Adrenal gland (tissue), 12 donors: ENCODE measurements around the gene MBOAT7. TPM values are rescaled to one million over a fixed set of nuclear protein-coding genes. Genes with fewer than 3 reads are reported as not detected.

Source experiments
- DNase-seq, 7 donors: peaks; one replicate each; pipeline ENCODE4 v3.0.0-alpha.2; 2019 to 2020
- H3K27ac ChIP-seq, 5 donors: fragments of 200-600 bp; sonication (generic) in 4 of 5; 1 replicate in 3 of 5; 2 replicates in 2 of 5; pipeline versions ENCODE4 v1.5.1 to v1.8.0; 2016 to 2020; ENCODE audit warnings: mild to moderate bottlenecking in 1 of 5
- H3K27me3 ChIP-seq: fragments of 200-600 bp; 2 replicates; pipeline ENCODE4 v1.8.0; 2021
- H3K36me3 ChIP-seq, 2 donors: fragments of 200-600 bp; replicated peaks in 1 of 2; 1 replicate in 1 of 2; 2 replicates in 1 of 2; pipeline versions ENCODE4 v1.5.1 to v1.8.0; 2018 to 2022
- H3K4me1 ChIP-seq, 2 donors: fragments of 200-600 bp; replicated peaks in 1 of 2; 1 replicate in 1 of 2; 2 replicates in 1 of 2; pipeline versions ENCODE4 v1.5.1 to v1.8.0; 2018 to 2021
- H3K4me3 ChIP-seq, 4 donors: fragments of 200-600 bp; sonication (generic) in 3 of 4; one replicate each; pipeline ENCODE4 v1.5.1; 2016 to 2018
- H3K9me3 ChIP-seq, 3 donors: fragments of 200-600 bp; sonication (generic) in 1 of 3; replicated peaks in 1 of 3; 1 replicate in 2 of 3; 2 replicates in 1 of 3; pipeline versions ENCODE4 v1.5.1 to v1.8.0; 2016 to 2021
- POLR2A ChIP-seq, 2 donors: fragments of 450-650 bp; IDR thresholded peaks; one replicate each; pipeline ENCODE4 v1.6.1; 2017; ENCODE audit warnings: antibody characterized with exemption in 2 of 2, mild to moderate bottlenecking in 2 of 2, moderate library complexity in 1 of 2
- WGBS, 4 donors: extraction: QIAGEN DNeasy Blood & Tissue Kit in 2 of 4; methylation state at CpG; one replicate each; pipeline versions ENCODE4 v1.1.5 to v1.1.7; 2013 to 2017; 5-methylcytosine and 5-hydroxymethylcytosine counted together
- intact Hi-C, 2 donors: fragments of 100-400 bp; cut with DNase I; formaldehyde crosslinking; loops; one replicate each; pipeline versions ENCODE4 v1.14.1 to v1.15.0; 2022 to 2023
- polyA plus RNA-seq, 3 donors: library from polyadenylated mRNA; stranded (reverse); fragments of 200-250 nt in 2 of 3; fragments of 350-450 nt in 1 of 3; fragmentation: Illumina TruSeq in 1 of 3; extraction: RNeasy Lipid Tissue Mini Kit (QIAGEN cat#74804) in 1 of 3; gene quantifications; one replicate each; pipeline ENCODE4 v1.2.3, GENCODE V29; 2013 to 2014
- total RNA-seq, 9 donors: library from RNA; depleted of rRNA in 4 of 9; stranded (reverse); fragments of >200 nt in 4 of 9; fragments of 120-200 nt in 1 of 9; fragmentation: NEBNext Ultra II Directional in 1 of 9; extraction: Animal tissue kit (Norgen Biotek cat#: 25700) in 1 of 9; gene quantifications; one replicate each; pipeline versions ENCODE4 v1.1.0 to v1.2.4, GENCODE V29; 2013 to 2023
- TF ChIP-seq, protein P1 (sequence below), 6 experiments: fragments of 450-650 bp in 4 of 6; fragments of 200-600 bp in 2 of 6; sonication (generic) in 1 of 6; IDR thresholded peaks; 1 replicate in 5 of 6; 2 replicates in 1 of 6; pipeline versions ENCODE4 v1.5.1 to v1.8.0; 2016 to 2021; ENCODE audit warnings: antibody characterized with exemption in 6 of 6, mild to moderate bottlenecking in 2 of 6, moderate library complexity in 1 of 6
- donor health status: healthy with polysubstance abuse.
- donor health status: Bipolar disorder and iron deficiency.
- donor health status: DM: yes; HTN: yes; CAD: no.
- donor health status: DM: no; HTN: no; CAD: no.
- donor health status: DM: no; HTN: no; CAD: no.
- donor health status: DM: yes; HTN: yes; CAD: no.

The MBOAT7 gene
- total and polyA plus RNA-seq, 12 donors: 98.0 to 670 (median 327) TPM

DNA sequence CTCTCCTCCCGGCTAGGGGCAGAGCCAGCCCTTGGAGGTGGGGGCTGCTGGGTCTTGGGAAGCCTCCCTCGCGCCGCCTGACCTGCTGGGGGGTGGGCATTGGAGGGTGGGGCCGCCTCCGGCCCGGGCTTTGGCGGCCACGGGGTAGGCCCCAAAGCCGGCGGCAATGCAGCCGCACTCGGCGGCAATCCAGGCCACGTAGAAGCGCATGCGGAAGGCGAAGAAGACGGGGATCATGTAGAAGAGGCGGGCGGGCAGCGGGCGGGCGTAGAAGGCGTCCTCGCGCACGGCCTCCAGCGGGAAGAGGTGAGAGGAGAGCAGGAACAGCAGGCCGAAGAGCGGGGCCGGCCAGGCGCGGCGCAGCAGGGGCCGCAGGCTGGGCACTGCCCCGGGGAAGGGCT, 8.7 kb downstream of the MBOAT7 start:
- Histone ChIP-seq H3K36me3 (peaks cover 0 to 46% of the 10 kb centered on the region in 2 donors), H3K9me3 (no peaks in the 10 kb centered on the region), H3K27ac (no peak overlapping the region), H3K4me3 (no peak overlapping the region), H3K4me1 (no peaks in the 10 kb centered on the region), H3K27me3 (no peaks in the 10 kb centered on the region)
- TF ChIP-seq POLR2A (IDR thresholded peaks at IDR 0.05): no peak
- TF ChIP-seq, protein P1, sequence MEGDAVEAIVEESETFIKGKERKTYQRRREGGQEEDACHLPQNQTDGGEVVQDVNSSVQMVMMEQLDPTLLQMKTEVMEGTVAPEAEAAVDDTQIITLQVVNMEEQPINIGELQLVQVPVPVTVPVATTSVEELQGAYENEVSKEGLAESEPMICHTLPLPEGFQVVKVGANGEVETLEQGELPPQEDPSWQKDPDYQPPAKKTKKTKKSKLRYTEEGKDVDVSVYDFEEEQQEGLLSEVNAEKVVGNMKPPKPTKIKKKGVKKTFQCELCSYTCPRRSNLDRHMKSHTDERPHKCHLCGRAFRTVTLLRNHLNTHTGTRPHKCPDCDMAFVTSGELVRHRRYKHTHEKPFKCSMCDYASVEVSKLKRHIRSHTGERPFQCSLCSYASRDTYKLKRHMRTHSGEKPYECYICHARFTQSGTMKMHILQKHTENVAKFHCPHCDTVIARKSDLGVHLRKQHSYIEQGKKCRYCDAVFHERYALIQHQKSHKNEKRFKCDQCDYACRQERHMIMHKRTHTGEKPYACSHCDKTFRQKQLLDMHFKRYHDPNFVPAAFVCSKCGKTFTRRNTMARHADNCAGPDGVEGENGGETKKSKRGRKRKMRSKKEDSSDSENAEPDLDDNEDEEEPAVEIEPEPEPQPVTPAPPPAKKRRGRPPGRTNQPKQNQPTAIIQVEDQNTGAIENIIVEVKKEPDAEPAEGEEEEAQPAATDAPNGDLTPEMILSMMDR (IDR thresholded peaks at IDR 0.05): no peak
- WGBS, 4 donors: 94 to 96% (median 95%) methylated on average over 33 to 37 of the region's 37 CpGs
- no peak for DNase-seq
- intact Hi-C loops: no loop called here

DNA sequence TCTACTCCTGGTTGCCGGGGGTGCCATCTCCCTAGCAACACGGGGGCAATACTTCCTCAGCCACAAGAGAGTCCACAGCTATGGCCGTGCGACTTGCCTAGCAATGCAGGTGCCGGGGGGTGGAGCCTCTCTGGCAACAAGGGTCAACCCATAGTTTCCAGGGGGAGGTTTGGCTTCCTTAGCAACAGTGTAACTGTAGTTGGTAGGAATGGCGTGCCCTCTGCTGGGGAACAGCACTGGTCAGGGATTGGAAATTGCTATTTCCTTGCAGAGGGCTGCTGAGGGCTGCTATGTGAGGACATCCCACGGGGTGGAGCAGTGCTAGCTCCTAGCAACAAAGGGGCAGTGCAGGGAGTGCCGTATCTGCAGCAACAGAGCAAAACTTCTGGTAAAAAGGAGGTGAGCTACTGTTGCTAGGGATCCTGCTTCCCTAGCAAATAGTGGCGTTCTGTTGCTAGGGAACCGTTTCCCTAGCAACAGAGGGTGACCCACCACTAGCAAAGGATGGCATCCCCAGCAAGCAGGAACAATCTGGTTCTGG, 9.4 kb downstream of the MBOAT7 start:
- WGBS, 4 donors: 60 to 65% (median 61%) methylated on average over 4 to 10 of the region's 10 CpGs
- H3K9me3 ChIP-seq: no peaks in the 10 kb centered on the region
- DNase-seq: peak in 1 of 7 donors; percentile 80
- H3K4me1 ChIP-seq: no peaks in the 10 kb centered on the region
- TF ChIP-seq, protein P1 (IDR thresholded peaks at IDR 0.05): peak in 1 of 6 experiments; percentile 18
- TF ChIP-seq POLR2A (IDR thresholded peaks at IDR 0.05): no peak
- H3K27me3 ChIP-seq: no peaks in the 10 kb centered on the region
- no peak overlapping the region for H3K4me3 ChIP-seq
- H3K36me3 ChIP-seq: peaks cover 0 to 46% of the 10 kb centered on the region in 2 donors
- H3K27ac ChIP-seq: no peak overlapping the region
- intact Hi-C loops: no loop called here

DNA sequence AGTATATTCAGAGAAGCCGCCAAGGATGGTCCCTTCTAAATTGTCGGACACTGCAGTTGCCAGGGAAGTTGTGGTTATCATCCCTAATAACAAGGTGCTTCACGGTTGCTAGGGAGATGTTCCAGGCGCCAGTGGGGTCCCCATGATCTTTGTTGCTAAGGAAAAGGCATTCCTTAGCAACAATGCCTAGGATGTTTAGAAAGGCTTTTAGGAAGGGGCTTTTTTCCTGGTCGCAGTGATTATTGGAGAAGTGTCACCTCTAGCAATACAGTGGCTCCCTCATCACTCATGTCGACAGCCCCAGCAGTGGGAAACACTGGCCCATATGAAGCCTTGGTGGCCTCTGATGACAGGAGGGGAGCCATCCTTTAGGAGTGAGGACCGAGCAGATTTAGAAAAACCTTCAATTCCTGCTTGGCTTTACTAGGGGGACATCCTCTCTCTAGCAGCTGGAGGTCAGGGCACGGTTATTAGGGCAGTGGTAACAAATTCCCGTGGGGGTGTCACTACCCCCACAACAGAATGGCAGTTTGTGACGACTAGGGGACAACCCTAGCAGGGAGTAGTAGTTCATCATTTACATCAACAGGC, 10.0 kb downstream of the MBOAT7 start:
- Histone ChIP-seq H3K27ac (no peak overlapping the region), H3K4me3 (no peak overlapping the region), H3K27me3 (no peaks in the 10 kb centered on the region), H3K9me3 (no peaks in the 10 kb centered on the region), H3K4me1 (no peaks in the 10 kb centered on the region), H3K36me3 (peaks cover 0 to 46% of the 10 kb centered on the region in 2 donors)
- 83 to 92% (median 86%) methylated on average over 7 to 10 of the region's 10 CpGs for WGBS, 4 donors
- intact Hi-C loops: no loop called here
- TF ChIP-seq, protein P1 (IDR thresholded peaks at IDR 0.05): no peak
- no peak for TF ChIP-seq POLR2A (IDR thresholded peaks at IDR 0.05)
- DNase-seq: no peak

DNA sequence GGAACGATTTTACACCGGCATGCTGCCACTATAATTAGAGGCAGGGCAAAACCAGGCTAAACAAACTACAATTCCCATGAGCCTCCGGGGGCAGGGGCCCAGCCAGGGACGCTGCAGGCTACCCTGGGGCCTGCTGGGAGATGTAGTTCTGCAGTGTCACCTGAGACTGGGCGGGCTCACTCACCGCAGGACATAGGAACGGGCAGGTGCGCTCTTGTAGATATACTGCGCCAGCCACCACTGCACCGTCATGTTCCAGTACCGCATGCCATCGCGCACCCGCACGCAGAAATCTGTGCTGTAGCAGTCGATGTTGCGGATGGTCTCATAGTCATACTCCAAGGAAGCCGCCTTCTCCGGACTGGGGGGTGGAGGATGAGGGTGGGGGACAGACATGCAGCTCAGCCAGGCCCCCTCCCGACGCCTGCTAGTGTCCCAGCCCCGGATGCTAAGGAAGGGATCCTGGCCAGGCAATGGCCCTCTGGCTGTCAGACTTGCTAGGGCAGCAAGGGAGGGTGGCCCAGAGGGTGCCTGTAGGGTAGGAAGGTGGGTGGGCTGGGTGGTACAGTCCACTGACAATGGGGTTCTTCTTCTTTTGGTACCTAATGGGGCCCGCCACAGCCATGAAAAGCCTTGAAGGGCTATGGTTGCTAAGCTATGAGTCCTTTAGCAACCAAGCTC, 10.7 kb downstream of the MBOAT7 start:
- no peaks in the 10 kb centered on the region for H3K9me3 ChIP-seq
- H3K36me3 ChIP-seq: peaks cover 0 to 44% of the 10 kb centered on the region in 2 donors
- H3K4me1 ChIP-seq: no peaks in the 10 kb centered on the region
- intact Hi-C loops: no loop called here
- no peak overlapping the region for H3K27ac ChIP-seq
- 61 to 82% (median 80%) methylated on average over 6 to 23 of the region's 23 CpGs for WGBS, 4 donors
- H3K27me3 ChIP-seq: no peaks in the 10 kb centered on the region
- TF ChIP-seq, protein P1 (IDR thresholded peaks at IDR 0.05): no peak
- no peak for TF ChIP-seq POLR2A (IDR thresholded peaks at IDR 0.05)
- H3K4me3 ChIP-seq: no peak overlapping the region
- DNase-seq: no peak
